GM18909 (cell line): ENCODE data around the gene PCNT.
"Not testable (repeated sequence)": the region's sequence is repeated elsewhere in the genome, so short reads cannot be mapped to it uniquely, and the experiment has no call there.

Source experiments
- ATAC-seq: cut with Tn5 transposase; IDR thresholded peaks from one replicate; pipeline ENCODE4 v1.9.1; 2021; ENCODE audit warnings: mild to moderate bottlenecking; ENCODE audit not compliant: unreplicated experiment, poor library complexity

PCNT gene

GRCh38 chr21:46421191-46421750, 97.3 kb downstream of the PCNT start:
- ATAC-seq = no peak

- no peak for ATAC-seq
Measured at GRCh38 chr21:46421756-46422555, 98.0 kb downstream of the PCNT start.

- no peak for ATAC-seq
Measured at GRCh38 chr21:46422636-46423241, 98.8 kb downstream of the PCNT start.

GRCh38 chr21:46423546-46424038, 99.6 kb downstream of the PCNT start:
- no peak for ATAC-seq

GRCh38 chr21:46424039-46424591, 100.2 kb downstream of the PCNT start:
- ATAC-seq = no peak

GRCh38 chr21:46424621-46425020, 100.7 kb downstream of the PCNT start:
- no peak for ATAC-seq

GRCh38 chr21:46425041-46425440, 101.1 kb downstream of the PCNT start:
- ATAC-seq = no peak

GRCh38 chr21:46425571-46425970, 101.6 kb downstream of the PCNT start:
- no peak for ATAC-seq

GRCh38 chr21:46426313-46427046, 102.5 kb downstream of the PCNT start:
- ATAC-seq = no peak

GRCh38 chr21:46427516-46427915, 103.6 kb downstream of the PCNT start:
- no peak for ATAC-seq

GRCh38 chr21:46428286-46428685, 104.3 kb downstream of the PCNT start:
- ATAC-seq = no peak

GRCh38 chr21:46428987-46429710, 105.2 kb downstream of the PCNT start:
- no peak for ATAC-seq

- no peak for ATAC-seq
Measured at GRCh38 chr21:46429754-46430681, 106.1 kb downstream of the PCNT start.

GRCh38 chr21:46431448-46431847, 107.5 kb downstream of the PCNT start:
- ATAC-seq = no peak

GRCh38 chr21:46431884-46432488, 108.0 kb downstream of the PCNT start:
- no peak for ATAC-seq

GRCh38 chr21:46433116-46433515, 109.2 kb downstream of the PCNT start:
- not testable (repeated sequence) for ATAC-seq

- ATAC-seq = no peak
Measured at GRCh38 chr21:46434322-46434958, 110.5 kb downstream of the PCNT start.

- no peak for ATAC-seq
Measured at GRCh38 chr21:46435786-46436227, 111.9 kb downstream of the PCNT start.
